GM18511 (cell line): ENCODE data around the gene BID.

Experiments used
- ATAC-seq: cut with Tn5 transposase; IDR thresholded peaks from one replicate; pipeline ENCODE4 v1.9.1; 2021; ENCODE audit warnings: mild to moderate bottlenecking, moderate library complexity; ENCODE audit not compliant: unreplicated experiment

The BID gene

DNA sequence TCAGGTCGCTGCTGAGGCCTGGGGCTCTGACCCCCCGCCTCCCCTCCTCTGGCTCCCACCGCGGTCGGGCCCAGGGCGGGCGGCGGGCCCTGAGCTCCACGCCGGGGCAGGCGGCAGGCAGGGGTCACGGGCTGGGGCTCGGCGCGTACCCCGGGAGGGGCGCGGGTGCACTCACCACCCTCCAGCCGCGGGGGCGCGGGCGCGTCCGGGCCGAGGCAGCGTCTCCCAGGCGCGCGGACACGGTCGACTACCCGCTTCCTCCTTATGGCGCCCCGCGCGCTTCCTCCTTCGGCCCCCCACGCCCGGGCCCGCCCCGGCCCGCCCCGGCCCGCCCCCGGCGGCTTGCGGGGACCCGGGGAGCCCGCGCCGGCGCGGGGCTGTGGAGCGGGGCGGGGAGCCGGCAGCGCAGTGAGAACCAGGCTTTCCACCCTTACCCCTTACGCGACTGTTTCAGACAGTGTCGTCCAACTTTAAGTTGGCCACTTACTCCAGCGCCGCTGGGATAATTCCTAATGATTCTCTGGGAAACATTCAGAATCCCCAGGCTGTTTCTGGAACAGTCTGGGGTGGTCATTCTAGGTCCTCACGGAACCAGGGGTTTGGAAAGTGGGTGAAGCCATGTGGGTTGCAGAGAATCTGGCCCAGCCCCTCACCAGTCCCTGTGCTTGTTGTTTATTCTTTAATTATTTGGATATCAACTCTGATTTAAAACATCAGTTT, at the start of gene BID:
Gene BID (minus strand): TSS at position 264 of the 720 bp plus-strand sequence. CDS start 24,353 bp downstream, outside the sequence.
- ATAC-seq: peak; percentile 31

DNA sequence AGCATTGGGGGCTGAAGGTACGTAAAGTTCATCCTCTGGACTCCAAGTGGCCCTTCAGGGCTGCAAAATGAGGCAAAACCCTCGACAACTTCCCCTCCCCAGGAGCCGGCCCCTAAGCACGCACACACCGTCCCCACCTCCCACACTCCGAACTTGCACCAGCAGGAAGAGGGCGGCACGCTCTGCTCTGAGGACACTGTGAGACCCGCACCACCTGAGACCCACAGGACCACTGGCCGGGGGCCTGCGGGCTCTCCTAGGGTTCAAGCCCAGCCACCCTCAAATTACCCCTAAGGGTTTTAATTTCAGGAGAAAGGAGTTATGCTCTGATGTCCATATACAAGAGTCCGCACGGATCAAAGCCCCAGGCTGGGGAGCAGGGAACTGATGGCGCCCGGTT, 49.7 kb upstream of the BID start:
- no peak for ATAC-seq

DNA sequence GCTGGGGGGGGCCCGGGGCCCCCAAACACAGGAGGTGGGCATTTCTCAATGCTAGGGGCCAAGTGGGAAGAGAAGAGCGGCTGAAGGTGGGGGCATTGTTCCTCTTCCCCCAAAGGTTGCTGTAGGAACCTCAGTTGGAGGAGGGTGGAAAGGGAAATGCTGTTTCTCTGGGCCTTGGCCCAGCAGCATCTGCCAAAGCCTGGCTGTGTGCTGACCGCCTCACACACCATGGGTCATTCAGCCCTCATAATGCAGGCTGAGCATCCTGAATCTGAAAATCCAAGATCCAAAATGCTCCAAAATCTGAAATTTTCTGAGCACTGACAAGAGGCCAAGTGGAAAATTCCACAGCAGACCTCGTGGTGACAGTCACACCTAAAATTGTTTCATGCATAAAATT, 49.0 kb upstream of the BID start:
- ATAC-seq: no peak

DNA sequence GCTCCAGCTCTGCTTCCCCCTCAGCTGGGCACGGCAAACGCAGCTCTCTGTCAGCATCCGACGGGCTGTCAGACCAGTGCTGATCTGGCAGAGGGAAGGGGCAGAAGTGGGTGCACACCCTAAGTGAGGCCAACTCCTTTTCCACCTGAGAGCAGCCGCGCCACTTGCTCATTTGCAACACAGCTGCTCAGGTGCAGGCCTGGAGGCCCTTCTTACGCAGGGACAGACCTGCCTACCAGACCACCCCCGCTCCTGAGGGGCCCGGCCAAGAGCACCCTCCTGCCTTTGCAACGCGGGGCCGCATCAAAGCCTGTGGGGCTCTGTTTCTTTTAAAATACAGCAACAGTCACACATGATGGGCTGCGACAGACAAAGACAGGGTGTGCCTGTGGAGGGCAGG, 47.8 kb upstream of the BID start:
- ATAC-seq: no peak

DNA sequence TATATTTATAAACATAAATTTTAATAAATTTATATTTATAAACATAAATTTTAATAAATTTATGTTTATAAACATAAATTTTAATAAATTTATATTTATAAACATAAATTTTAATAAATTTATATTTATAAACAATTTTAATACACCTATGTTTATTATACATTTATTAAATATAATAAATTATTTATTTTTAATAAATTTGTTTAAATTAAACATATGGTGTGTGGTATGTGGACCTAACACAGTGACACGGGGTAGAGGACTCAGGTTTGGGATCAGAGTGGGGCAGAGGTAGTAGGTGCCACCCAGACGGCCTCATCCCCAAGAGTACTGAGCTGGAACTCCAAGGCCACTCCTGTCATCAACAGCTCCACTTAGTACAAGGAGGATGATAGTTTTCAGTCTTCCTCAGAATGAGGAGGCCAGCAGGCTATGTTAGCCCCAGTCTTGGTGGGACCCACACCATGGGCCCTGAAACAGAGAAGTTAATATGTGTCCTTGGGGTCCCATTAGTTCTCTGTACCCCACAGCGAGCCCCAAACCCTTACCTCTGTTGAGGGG, 46.7 kb upstream of the BID start:
- ATAC-seq: no peak

DNA sequence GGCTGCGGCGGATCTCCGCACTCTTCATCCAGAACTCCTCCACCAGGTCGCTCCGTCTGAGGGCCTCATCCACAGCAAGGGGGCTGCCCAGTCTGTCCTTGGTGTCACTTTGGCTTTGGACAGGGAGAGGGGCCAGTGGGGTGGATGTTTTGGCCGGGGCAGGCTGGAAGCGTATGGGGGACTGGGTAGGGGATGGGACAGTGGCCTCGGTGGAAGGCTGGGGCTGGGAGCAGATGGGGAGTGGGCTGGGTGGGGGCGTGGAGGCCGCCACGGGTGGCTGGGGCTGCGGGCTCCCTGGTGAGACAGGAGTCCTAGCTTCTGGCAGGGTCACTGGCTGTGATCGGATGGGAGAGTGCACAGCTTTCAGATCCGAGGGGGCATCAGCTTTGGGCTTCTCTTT, 44.4 kb upstream of the BID start:
- ATAC-seq: no peak

DNA sequence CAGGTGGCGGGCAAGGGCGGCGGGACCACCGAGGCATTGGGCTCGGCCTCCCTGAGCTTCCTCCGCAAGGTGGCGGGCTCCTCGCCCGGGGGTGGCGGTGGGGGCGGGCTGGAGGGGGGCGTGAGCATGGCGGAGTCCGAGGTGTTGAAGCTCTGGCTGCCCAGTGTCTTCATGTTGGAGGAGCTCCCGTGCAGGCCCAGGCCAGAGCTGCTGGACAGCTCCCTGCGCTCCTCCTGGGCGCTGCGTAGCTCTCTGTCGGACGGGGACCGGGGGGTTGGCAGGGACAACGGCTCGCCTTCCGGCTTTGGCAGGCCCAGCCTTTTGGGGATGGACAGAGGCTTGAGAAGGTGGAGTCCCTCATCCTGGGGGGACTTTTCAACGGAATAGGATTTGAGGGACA, 43.9 kb upstream of the BID start:
- no peak for ATAC-seq

DNA sequence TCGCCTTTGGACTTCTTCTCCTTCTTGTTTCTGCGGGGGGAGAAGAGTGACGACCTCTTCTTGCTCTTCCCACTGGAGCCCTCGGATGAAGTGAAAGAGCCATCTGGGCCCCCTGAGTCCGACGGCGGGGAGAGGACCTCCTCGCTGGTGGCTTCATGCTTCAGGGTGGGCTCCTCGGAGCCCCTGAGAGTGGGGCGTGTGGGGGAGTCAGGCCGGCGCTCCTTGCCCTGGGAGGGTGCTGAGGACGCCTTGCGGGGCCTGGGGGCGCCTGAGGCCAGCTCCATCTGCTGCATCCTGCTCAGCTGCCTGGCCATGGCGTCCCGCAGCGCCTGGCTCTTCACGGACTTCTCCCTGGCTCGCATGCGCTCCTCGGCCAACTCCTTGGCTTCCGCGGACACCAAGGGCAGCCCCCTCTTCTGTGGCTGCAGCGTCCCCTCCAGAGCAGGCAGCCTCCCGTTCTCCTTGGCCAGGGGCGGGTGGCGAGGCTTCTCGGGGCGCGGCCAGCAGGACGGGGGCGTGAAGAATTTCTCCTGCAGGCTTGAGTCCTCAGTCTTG, 43.3 kb upstream of the BID start:
- no peak for ATAC-seq

DNA sequence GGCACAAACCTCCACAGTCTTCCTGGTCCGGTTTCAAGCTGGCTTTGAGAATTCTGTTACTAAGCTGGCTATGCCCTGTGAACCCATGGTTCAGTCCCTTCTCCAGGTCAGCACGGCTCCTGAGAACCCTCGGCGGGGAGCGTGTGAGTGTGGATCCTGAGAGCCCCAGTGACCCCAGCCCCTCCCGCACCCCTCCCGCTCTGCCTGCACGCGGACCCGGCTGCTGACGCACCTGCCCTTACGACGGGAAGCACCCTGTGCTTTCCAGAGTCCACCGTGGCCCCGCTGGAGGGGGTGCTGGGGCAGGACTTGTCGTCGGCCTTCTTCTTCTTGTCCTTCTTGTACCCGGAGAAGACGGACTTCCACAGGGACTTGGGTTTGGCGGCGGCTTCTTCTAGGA, 42.8 kb upstream of the BID start:
- no peak for ATAC-seq

DNA sequence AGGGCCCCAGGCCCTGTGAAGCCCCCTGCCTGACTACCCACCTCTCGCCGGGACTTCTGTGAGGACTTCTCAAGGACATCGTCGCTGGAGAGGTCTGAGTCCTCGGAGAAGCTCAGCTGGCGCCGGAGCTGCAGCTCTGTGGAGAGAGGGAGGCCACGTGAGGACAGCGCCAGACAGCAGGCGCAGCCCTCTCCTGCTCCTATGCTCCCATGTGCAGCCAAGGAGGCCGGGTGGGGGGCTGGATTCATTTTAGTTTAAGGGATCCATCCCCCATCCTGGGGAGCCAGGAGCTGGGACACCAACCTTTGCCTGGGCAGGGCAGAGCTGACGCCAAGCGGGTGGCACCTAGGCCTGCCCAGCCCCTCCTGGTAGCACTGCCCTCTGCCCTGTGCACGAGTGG, 42.4 kb upstream of the BID start:
- ATAC-seq: no peak

DNA sequence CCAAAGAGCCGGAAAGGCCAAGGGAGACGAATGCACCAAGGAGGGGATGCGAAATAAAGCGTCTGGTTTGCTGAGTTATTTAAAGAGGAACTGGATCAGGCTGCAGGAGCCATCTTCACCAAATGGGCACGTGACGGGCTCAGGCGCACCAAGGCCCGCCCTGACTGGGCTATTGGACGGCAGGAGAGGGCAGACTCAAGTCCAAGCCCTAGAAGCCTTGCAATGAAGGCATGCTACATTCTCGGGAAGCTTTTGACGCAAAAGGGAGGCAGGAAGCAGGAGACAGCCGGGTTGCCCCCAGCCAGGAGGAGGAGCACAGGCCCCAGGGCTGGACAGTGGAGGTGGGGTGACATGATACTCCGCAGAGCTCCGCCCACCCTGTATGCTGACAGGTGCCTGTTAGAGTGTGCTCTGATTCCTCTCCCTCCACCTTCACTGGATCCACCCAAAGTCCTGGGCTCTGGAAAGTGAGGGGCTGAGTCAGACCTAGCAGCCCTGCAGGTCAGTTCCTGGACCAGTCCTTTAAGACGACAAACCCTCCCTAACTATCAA, 41.5 kb upstream of the BID start:
- ATAC-seq: no peak

DNA sequence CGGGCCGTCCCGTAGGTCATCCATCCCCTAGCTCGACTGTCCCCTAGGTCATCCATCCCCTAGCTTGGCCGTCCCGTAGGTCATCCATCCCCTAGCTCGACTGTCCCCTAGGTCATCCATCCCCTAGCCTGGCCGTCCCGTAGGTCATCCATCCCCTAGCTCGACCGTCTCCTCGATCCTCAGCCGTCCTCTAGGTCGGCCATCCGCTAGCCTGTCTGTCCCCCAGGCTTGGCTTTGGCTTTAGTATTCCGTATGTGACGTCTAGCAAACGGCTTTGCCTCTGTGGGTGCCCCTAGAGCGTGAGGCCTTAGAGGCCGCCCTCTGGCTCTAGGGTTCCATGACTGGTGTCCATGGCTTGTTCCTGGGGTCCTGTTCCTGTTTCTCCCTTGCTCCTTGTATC, 40.6 kb upstream of the BID start:
- ATAC-seq: no peak

DNA sequence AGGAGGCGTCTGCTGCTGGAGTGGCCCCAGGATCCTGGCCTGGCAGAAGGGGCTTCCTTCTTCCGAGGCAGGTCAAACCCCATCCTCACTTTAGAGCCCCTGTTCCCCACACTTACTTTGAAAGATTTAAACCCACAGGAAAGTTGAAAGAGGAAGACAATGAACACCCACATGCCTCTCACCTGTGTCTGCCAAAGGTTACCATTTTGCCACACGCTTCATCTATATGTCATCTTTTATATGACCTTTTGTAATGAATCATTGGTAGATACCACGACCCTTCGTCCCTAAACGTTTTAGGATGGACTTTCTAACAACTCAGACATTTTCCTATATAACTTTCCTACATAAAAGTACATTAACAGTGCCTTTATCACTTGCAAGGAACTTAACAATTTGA, 39.8 kb upstream of the BID start:
- ATAC-seq: no peak

DNA sequence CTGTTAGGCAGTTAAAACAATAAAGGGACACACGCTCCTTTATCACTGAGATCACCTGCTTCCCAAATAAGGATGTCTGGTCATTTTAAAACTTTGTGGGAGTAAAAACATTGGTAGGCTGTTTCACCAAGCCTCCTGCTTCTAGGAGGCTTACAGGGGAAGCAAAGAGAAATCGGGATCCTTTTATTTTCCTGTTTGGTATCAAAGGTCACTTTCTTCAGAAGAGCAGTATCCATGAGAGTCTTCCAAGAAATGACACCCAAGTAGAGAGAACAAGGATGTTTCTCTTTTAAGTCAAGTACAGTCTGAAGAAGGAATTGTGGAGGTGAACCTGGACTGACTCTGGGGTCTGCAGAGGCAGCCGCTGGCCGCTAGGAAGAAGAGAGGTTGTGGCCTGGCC, 36.9 kb upstream of the BID start:
- ATAC-seq: no peak

DNA sequence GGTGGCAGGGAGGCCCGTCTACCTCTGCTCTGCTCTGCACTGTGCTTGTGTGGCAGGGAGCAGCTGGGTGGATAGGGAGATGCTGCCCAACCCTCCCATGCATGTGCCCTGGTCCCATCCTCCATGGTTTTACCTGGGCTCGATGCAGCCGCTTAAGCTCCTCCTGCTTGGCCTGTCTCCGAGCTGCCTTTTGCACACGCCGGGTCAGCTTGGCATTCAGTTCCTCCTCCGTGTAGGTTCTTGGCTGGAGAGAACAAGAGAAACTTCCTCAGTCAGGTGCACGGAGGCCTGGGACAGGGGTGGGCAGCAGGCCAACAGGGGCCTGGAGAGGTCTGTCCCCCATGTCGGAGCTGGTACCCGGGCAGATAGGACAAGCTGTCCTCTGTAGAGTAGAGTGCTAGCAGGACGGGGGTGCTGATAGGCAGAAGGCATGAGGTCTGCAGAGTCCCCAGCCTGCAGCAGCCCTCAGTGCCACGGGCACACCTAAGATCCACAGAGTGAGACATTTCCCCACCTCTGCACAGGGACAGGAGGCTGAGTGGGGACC, 36.4 kb upstream of the BID start:
- ATAC-seq: no peak

DNA sequence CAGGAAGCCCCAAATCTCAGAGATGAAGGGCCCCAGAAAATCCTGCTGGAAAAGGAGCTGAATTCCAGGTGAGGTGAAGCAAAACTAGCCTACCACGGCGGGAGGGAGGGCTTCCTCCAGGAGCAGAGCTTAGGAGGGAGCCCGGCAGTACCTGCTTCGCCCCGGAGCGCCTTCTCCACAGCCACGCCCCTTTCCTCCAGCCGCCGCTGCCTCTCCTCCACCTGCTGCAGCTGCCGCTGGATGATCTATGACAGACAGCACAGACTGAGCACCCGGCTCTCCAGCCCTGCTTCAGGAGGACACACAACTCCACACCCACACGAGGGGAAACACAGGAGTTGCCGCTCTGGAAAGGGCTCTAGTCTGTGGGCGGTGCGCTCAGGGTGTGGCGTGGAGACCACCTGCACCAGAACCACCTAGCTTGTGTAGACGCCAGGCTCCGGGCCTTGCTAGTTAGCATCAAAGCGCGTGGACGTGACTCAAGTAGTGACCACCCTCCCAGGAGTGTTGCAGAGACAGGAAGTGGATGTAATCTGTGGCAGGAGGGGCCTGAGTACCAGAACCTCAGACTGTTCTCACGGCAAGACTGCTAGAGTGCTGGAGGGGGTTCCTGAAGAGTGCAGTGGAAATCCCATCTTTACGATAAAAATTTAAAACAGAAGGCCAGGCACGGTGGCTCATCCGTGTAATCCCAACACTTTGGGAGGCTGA, 34.6 kb upstream of the BID start:
- ATAC-seq: no peak

DNA sequence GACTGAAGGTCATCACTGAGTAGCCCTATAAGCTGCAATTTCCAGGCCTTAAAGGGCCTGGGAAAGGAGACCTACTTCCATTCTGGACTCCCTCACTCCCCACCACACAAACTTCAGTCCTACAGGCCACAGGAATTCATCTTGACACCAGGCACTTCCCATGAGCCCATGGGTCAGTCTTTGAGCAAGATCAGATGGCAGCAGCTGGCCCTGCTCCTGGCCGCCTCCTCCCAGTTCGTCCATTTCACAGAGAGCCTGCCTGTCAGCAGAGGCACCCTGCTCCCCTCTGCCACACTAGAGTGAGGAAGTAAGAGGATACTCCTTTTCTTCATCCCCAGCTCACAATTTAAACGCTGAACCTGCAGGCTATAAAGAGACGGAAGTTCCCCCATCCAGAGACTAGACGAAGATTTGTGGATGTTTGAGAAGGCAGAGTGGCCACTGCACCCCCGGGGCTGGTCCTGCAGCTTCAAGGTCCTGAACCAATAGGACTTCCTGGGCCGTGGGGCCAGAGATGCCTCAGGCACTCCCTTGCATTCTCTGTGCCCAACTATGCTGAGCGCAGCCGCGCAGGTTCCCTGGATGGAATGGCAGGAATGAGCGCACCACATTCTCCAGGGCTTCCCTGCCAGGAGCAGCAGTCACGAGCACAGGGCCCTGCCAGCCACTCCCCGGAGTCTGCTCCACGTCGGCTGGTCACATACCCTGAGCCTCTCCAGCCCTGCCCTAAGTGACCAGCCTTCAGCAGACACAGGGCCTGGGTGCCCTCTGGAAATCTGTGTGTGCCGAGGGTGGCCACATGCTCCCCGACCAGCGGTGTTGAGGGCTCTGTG, 33.5 kb upstream of the BID start:
- no peak for ATAC-seq

DNA sequence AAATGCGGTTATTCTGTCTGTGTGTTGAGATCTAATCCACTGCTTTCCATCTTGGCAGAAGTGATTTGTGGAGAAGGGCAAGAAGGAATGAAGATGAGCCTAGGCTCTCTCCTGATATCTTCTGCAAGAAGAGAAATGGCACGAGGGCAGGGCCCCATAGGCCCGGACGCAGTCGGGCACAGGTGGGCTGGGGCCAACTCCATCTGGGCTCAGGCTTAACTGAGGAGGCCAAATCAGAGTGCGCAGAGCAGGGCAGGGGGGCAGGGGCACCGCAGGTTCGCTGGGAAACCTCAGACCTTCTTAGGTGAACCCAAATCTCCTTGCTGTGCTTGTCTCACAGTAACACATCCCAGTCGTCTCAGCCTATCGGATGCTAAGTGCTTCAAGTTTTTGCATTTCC, 32.8 kb upstream of the BID start:
- ATAC-seq: no peak

DNA sequence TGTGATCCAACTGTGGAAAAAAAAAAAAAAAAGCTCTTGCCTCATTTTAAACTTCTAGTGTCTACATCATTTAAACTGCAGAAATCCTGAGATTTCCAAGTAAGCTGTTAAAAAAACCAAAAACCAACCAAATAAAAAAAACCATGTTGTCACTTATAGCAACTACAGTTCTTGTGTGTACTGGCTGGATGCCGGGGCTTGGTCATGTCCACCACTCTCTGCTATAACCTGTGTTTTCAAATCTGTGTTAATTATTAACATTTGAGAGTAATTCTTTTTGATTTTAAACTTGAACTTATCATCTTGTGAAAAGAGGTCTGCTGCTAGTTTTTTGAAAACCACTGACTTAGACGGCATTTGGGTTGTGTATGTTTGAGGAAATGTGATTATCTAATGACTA, 32.2 kb upstream of the BID start:
- ATAC-seq: no peak

DNA sequence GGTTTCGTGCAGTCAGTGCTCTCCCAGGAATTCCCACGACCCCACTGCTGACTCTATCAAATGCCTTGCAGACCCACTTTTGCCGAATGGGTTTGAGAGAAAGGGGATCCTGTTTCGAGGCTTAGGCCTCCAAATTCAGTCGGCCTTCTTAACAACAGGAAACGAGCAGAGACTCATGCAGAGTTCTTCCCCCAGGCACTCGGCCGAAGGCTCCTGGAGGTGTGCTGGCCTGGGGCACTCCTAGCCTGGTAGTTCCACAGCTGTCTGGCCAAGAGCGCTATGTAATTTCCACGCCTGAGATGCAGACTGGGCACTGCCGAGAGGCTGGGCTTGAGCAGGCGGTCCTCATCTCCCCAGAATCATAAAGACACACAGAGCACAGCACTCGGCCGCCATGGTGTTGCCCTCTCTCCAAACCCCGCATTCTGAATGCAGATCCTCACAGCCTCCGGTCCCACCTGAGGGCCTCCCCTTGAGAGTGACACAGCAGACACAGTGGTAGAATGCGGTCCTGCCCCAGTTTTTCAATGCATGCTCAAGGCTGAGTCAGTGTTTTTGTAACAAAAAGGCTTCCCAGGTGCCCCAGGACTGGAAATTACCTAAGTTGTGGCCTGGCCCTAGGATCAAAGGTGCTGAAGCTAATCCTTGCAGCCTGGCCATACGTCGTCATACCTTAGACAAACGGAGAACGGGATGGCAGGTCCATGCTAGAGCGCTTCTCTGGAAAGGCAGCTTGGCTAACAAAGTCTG, 30.2 kb upstream of the BID start:
- ATAC-seq: no peak
